Measurements from ENCODE around the gene SERTM1. TPM values are rescaled to one million over a fixed set of nuclear protein-coding genes. Genes with fewer than 3 reads are reported as not detected.

SERTM1 gene
- total RNA-seq, 1 experiment from 2014 or later = 0.24 TPM

DNA sequence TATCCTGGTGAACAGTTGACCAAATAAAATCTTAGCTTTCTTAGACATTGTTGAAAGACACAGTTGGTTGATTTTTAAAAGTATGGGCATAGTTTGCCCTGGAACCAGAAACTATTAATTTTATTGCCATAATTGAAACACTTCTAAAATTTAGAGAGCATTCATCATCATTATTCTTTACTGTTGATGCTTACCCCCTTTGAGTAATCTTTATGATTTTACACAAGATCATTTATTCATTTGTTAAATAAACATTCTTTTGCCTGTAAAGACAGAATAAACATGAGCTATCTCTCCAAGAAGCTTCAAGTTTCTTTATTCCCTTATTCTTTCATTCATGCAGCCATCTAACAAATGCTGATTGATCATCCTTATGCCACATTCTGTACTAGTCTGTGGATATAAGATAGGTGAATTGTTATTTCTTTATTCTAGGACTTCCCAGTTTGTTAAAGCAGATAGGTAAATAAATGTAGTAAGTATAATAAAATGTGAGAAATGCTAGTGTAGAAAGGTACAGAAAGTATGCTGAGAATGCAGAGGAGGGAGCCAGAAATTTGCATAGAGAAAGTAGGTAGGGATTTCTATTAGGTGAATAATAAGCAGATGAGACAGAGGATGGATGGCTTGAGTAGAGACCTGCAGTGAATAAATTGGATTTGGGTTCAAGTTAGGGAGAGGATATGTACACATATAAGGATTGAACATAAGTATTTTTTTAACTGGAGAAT, 8.2 kb downstream of the SERTM1 start:
- H3K23me2 ChIP-seq (ENCODE audit: insufficient read length, low read depth, low read length, poor library complexity, severe bottlenecking) = no peaks in the 10 kb centered on the region
- H3T11ph ChIP-seq (ENCODE audit: low read length) = no peak overlapping the region
- no peaks in the 10 kb centered on the region for H3K79me1 ChIP-seq (ENCODE audit: insufficient read depth, low read depth, low read length, poor library complexity, severe bottlenecking)
- DNase-seq = no peak
- H2BK5ac ChIP-seq (ENCODE audit: insufficient read length, low read length) = no peak overlapping the region
- no peak overlapping the region for H4K5ac ChIP-seq (ENCODE audit: insufficient read length, low read depth, low read length)
- no peak overlapping the region for H2AK5ac ChIP-seq (ENCODE audit: insufficient read length, low read length)
- Mint-ChIP-seq H3K9me3 (no peaks in the 10 kb centered on the region), H3K4me3 (no peak overlapping the region; a peak in 1 of 5 replicates), H3K4me1 (peaks cover 5 to 8% of the 10 kb centered on the region in 2 experiments), H3K36me3 (ENCODE audit: insufficient read depth in 1 of 3, low read depth in 3 of 3) (no peaks in the 10 kb centered on the region), H3K27ac (no peak overlapping the region), H3K27me3 (ENCODE audit: low read depth) (peaks cover 4% of the 10 kb centered on the region)
- H3K4me1 ChIP-seq (ENCODE audit: insufficient read depth, low read length) = no peaks in the 10 kb centered on the region
- no peak overlapping the region for H3K9ac ChIP-seq (ENCODE audit: extremely low read depth, insufficient read length, low read length)
- TF ChIP-seq, protein P1, sequence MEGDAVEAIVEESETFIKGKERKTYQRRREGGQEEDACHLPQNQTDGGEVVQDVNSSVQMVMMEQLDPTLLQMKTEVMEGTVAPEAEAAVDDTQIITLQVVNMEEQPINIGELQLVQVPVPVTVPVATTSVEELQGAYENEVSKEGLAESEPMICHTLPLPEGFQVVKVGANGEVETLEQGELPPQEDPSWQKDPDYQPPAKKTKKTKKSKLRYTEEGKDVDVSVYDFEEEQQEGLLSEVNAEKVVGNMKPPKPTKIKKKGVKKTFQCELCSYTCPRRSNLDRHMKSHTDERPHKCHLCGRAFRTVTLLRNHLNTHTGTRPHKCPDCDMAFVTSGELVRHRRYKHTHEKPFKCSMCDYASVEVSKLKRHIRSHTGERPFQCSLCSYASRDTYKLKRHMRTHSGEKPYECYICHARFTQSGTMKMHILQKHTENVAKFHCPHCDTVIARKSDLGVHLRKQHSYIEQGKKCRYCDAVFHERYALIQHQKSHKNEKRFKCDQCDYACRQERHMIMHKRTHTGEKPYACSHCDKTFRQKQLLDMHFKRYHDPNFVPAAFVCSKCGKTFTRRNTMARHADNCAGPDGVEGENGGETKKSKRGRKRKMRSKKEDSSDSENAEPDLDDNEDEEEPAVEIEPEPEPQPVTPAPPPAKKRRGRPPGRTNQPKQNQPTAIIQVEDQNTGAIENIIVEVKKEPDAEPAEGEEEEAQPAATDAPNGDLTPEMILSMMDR (conservative IDR thresholded peaks at IDR 0.05) = no peak
- no peak overlapping the region for H3K27ac ChIP-seq (ENCODE audit: insufficient read length, low read depth, low read length)
- no peaks in the 10 kb centered on the region for H3K79me2 ChIP-seq (ENCODE audit: insufficient read depth, low read length)
- H3K18ac ChIP-seq (ENCODE audit: insufficient read length, low read depth, low read length) = no peak overlapping the region
- no peak overlapping the region for H2BK12ac ChIP-seq (ENCODE audit: insufficient read length, low read depth, low read length)
- no peak overlapping the region for H3K56ac ChIP-seq (ENCODE audit: insufficient read length, low read depth, low read length)
- H2BK120ac ChIP-seq (ENCODE audit: low read depth, low read length, poor library complexity, severe bottlenecking) = no peak overlapping the region
- no peak overlapping the region for H3K14ac ChIP-seq (ENCODE audit: insufficient read depth, low read length)
- no peak overlapping the region for H3K4ac ChIP-seq (ENCODE audit: low read depth, low read length)
- H2BK20ac ChIP-seq (ENCODE audit: low read depth, low read length, poor library complexity, severe bottlenecking) = no peak overlapping the region
- no peak overlapping the region for H3K4me2 ChIP-seq (ENCODE audit: insufficient read depth, insufficient read length, low read length)
- H2AFZ ChIP-seq (ENCODE audit: low read length) = no peak overlapping the region
- no peaks in the 10 kb centered on the region for H4K20me1 ChIP-seq (ENCODE audit: control insufficient read depth, insufficient read depth, insufficient read length)
- H3K9me3 ChIP-seq (ENCODE audit: control insufficient read depth, low read depth, low read length) = no peaks in the 10 kb centered on the region
- H2BK15ac ChIP-seq (ENCODE audit: low read depth, low read length) = no peak overlapping the region
- no peaks in the 10 kb centered on the region for H3K27me3 ChIP-seq (ENCODE audit: insufficient read depth, low read length)
- H4K8ac ChIP-seq (replicated peaks; ENCODE audit: insufficient read length, low read depth, low read length) = no peak overlapping the region
- H4K91ac ChIP-seq (ENCODE audit: insufficient read length, low read depth, low read length) = no peak overlapping the region
- H3K23ac ChIP-seq (ENCODE audit: insufficient read length, low read depth, low read length) = no peak overlapping the region

Data from H9 (cell line).